GM15510 (cell line): ENCODE results near the gene ANKRD62.

Experiments
- POLR2A ChIP-seq: IDR thresholded peaks from 3 replicates; pipeline ENCODE4 v1.6.1; 2011; ENCODE audit warnings: borderline replicate concordance; ENCODE audit not compliant: insufficient read length; ENCODE audit errors: extremely low read depth

Gene ANKRD62

DNA sequence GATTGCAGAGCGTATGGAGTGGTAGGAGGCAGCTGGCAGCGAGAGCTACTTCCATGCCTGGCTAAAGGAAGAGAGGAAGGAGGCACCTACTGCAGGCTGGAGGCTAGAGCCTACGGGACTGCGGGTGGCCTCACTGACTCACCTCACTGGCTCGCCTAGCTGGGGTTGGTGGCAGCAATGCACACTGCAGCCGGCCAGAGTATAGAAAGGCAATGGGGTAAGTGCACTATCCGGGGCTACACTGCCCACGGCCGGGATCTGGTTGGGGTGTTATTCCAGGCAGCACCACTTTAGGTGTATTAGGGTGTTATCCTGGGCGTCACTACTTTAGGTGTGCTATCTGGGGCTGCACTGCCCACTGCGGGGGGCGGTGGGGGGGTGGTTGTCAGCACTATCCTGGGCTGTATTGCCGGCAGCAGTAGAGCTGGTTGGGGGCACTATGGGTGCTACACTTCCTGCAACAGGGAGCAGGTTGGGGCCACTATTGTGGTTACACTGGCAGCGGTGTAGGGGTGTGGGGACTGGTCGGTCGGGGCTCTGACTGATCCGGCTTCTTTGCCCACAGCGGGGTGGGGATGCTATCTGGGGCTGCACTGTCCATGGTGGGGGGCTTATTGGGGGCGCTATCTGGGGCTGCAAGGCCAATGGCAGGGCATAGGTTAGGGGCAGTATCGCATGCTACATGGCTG is 33.3 kb upstream of the ANKRD62 start:
- TF ChIP-seq POLR2A = no peak

DNA sequence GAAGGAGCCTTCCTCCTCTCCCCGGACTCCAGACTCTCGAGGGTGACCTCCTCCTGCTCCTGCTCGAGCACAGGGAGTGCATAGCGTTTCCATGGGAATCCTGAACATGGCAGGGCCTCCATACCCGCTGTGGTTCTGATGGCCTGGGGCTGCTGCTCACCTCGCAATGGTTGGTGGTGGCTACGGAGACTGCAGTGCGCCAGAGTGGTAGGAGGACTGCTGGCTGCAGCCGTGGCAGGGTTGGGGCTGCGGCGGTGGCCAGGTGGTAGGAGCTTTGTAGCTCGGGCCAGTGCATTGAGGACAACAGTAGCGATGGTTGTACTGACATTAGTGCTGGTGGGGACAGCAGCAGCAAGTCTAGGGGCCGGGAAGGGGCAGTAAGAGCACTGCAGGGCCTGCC is 32.0 kb upstream of the ANKRD62 start:
- TF ChIP-seq POLR2A = no peak

DNA sequence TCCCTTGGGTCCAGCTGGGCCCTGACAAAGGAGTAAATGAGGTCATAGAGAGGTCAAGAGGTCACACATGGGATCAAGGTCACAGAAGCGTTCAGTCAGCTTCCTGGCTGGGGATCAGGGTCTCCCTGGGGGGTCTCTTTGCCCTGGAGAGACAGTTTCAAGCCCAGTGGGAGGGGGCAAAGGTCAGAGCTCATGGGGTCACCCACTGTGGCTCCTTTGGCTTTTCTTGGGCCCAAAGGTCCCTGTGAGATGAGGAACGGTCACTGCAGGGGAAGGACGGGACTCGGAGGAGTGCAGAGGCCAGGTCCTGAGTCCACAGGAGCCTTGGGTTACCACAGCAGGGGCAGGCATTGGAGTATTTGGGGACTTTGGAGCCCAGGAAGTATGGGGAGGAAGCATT is 30.7 kb upstream of the ANKRD62 start:
- TF ChIP-seq POLR2A = no peak

DNA sequence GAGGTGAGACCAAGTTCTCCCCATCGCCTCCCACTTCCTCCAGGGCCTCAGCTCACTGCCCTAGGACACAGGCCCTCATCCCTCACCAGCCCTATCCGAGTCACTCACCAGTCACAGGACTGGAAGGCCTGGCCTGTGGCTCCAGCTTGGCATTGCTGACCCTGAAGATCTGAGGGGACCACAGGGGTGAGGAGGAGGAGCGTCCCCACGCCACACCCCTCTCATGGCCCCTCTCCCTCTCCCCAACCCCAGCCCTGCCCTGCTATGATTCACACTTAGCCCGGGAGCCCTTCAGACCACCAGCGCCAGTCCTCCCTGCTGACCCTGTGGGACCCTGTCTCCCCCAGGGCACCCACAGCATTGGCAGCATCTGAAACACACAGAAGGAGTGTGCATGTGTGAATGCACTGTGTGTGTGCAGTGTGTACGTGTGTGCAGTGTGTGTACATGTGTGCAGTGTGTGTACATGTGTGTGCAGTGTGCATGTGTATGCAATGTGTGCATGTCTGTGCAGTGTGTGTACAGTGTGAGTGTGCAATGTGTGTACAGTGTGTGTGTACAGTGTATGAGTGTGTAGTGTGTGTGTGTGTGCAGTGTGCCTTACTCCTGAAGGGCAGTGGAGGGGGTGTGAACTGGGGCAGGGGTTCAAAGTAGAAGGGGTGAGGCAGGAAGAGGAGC is 29.4 kb upstream of the ANKRD62 start:
- no peak for TF ChIP-seq POLR2A

DNA sequence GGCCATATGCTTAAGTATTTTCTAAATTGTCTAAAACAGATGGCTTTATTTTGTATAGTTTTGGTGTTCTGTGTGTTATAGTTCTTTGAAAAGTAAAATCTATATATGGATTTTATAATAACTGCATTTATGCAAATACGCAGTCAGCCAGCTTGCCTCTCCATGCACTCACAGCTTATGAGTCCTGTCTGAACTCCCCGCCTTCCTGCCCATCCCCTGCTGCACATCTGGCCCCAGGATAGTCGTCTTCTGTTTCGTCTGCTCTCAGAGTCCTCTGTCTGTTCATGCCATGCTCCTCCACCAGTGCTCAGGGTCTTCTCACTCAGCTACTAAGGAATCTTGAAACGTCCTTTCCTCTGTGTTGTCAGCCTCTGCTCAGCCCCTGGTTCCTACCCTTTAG is 28.2 kb upstream of the ANKRD62 start:
- no peak for TF ChIP-seq POLR2A

DNA sequence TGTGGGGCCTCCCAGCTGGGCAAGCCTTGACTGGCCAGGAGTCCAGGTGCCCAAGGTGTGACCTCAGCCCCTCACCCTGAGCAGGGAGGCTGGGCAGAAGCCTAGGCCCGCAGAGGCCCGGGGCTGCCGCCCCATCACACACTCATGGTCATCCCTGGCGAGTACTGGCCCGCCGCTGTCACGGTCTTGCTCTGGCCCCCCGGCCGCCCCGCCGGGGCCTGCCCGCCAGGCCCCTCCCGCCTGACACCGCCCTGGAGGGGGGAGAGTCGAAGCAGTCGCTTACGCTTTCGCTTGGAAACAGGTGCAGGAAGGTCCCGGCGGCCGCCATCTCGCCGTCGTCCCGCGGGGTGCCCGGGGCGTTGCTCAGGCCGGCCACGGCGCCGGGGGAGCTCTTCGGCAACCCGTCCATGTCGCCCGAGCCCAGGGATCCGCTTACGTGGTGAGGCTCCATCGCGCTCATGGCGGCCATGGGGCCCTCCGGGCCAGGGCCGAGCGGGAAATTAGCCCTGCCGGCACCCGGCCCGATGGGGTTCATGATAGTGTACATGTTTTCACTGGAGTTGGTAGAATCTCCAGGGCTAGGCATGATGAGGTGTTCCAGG is 26.6 kb upstream of the ANKRD62 start:
- TF ChIP-seq POLR2A = no peak

DNA sequence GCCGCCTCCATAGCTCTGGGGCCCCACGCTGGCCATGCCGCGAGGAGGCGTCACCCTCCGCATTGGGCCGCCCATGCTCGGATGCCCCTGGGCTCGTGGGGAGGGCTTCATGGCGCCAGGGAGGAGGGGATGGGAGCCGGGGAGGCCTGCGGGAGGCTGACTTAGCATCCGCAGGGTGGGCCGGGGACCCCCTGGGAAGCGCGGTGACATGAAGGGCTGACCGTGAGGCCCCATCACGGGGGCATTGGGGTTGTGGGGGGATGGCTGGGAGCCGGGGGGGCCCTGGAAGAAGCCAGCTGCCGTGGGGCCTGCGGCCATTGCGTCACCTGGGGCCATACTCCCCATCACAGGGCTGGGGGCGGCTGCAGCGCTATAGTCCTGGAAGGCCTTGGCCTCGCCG is 26.0 kb upstream of the ANKRD62 start:
- TF ChIP-seq POLR2A = no peak

DNA sequence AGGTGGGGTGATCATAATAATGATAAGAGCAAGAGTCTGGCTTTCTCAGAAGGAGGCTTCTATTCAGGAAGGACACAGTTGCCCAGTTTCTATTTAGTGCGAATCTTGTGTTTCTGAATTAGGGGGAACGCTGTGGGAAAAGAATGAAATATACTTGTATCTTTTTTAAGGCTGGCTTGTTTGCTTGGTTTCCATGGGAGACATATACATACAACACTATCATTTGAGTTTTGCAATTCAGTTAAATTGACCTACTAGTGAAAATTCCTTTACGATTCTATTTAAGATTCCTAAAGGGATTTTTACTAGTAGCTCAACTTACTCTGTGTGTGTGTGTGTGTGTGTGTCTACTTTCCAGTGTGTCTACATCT is 24.7 kb upstream of the ANKRD62 start:
- no peak for TF ChIP-seq POLR2A

DNA sequence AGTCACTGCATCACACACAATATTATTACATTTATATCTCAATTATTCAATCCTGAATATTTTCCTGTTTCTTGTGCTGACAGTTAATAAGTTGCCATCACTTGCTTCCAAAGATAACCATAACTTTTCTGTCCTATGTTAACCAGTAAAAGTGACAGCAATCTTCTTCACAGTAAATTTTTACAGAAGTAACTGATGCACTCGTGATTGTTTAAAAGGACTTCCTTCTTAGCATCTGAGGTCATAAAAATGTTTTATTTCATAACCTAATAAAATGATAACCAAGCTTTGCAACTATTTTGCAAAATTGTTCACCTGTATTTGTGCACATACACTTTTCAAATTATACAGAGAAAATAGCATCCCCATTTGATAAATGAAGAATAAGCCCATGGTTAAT is 20.6 kb upstream of the ANKRD62 start:
- no peak for TF ChIP-seq POLR2A

DNA sequence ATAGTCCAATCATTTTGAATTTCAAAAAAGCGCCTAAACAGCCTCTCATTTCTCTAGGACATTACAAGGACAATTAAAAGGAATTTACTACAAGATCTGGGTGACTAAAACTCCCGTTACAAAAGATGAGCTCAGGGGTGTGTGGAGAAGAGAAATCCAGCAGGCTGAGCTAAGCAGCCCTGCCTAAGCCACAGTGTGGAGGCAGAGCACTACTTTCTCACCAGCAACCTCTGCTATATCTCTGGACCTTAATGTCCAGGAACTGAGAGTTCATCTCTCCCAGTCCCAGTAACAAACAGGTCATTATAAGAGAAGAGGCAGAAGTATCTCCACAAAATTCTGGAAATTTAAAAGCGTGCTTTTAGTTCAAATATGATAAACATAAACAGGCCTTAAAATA is 18.9 kb upstream of the ANKRD62 start:
- no peak for TF ChIP-seq POLR2A

DNA sequence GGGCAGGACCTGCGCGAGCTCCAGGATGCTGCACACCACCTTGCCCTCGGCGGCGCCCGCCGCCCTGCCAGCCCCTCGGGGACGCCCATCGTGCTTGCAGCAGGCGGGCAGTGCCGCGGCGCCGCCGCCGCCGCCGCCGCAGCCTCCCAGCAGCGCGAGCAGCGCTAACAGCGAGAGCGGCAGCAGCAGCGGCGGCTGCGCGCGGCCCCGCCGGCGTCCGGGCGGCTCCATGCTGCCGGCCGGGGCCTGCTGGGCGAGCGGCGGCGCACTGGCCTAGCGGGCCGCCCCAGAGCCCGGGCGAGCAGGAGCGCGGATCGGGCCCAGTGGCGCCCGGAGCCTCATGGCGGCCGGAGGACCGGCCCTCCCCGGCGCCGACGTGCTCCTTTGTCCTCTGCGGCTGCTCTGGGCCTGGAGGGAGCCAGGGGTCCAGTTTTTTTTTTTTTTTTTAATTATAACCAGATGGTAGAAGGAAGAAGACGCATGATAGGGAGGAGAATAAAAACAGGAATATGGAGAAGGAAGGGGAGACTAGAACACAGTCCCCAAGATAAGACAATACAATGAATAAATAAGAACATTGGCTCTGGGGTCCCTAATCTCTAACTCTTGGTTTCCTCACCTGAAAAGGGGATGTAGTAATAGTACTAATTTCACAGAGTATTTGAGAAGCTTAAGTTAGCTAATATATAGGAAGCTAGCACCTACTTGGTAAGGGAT is 17.1 kb upstream of the ANKRD62 start:
- no peak for TF ChIP-seq POLR2A

DNA sequence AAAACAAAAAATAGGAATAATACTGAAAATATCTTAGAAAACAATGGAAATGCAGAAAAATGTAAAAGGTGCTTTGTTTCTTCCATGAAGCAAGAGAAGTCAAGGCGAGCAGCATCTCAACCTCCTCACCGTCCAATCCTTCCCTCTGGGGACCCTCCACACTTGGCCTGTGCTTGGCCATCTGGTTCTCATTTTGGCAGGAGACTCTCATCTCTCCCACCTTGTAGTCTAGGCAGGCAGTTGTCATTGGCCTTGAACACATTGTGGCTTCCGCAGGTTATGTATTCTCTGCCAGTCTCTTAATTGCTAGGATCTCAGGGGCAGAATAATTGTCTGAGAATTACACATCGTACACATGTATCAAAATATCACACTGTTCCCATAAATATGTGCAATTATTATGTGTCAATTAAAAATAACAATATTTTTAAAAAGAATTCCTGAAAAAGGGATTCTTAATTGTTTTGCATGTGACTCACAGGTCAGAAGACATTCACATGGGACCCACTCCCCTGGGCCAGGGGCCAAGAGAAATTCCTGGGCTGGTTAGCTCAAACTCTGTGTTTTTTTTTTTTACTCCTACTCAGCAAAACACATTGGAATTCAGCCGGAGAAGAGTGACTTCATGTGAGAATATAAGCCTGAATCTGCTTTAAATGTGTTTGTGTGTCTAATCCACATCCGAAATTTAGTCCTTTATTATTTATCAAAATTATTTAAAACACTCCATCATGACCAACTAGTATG is 14.0 kb upstream of the ANKRD62 start:
- no peak for TF ChIP-seq POLR2A

DNA sequence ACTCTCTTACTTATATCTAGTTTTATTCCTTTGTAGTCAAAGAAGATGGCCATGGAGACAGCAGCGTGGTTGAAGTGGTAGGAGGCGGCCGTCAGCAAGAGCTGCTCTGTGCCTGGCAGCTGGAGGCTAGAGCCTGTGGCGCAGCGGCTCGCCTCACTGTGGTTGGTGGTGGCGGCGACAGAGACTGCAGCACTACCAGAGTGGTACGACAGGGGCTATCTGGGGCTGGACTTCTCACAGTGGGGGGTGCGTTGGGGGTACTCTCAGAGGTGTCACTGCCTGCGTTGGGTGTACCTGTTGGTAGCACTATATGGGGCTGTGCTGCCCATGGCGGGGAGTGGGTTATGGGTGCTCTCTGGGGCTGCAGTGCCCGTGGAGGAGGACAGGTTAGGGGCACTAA is 8.5 kb upstream of the ANKRD62 start:
- TF ChIP-seq POLR2A = no peak

DNA sequence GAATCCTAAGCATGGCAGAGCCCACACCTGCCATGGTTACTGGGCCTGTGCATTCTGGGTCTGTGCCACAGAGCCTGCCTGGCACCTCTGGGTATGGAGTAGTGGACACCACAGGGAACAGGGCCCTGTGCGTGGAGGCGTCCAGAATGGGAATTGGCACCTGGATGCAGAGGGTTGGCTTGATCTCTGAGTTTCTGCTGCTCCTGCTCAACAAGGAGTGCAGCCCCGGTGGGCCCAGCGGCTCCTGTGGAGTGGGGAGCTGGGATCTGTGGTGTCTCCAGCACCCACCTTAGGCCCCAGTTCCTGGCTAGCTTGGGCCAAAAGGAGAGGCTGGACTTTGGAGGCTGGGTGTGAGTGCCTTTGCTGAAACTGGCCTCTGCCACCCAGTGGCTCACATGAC is 7.9 kb upstream of the ANKRD62 start:
- TF ChIP-seq POLR2A = no peak

DNA sequence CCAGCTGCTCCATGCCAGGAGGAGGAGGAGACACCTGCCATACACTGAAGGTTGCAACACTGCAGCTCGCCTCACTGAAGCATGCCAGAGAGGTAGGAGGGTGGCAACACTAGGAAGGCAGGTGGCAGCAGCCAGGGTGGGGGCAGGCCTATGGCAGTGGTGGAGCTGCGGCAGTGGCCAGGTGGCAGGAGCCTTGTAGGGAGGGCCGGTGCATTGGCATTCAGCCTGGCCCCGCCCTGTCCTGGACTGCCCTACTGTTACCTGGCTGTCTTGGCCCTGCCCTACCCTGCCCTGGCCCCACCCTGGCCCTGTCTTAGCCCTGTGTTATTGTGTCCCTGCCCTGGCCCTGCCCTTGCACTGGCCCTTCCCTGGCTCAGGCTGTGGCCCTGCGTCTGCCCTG is 7.4 kb upstream of the ANKRD62 start:
- no peak for TF ChIP-seq POLR2A
